Neuronal stem cell (in vitro differentiated cells): ENCODE results near the gene SLAIN1.

Experiments used
- DNase-seq: peaks from one replicate; pipeline ENCODE4 v3.0.0-alpha.2; 2013; ENCODE audit warnings: low spot score
- H2AFZ ChIP-seq: one replicate; pipeline ENCODE4 v1.6.1; 2013; ENCODE audit warnings: mild to moderate bottlenecking, low read length, inconsistent platforms
- H2AK5ac ChIP-seq: 2 replicates; pipeline ENCODE4 v1.6.1; 2013; ENCODE audit warnings: low read depth, mild to moderate bottlenecking, inconsistent platforms, low read length, moderate library complexity, mixed read lengths
- H2BK120ac ChIP-seq: 2 replicates; pipeline ENCODE4 v1.6.1; 2013; ENCODE audit warnings: low read depth, mild to moderate bottlenecking, inconsistent platforms, low read length, moderate library complexity, mixed read lengths
- H2BK12ac ChIP-seq: one replicate; pipeline ENCODE4 v1.6.1; 2013; ENCODE audit warnings: low read length, inconsistent platforms
- H2BK15ac ChIP-seq: 2 replicates; pipeline ENCODE4 v1.6.1; 2013; ENCODE audit warnings: mild to moderate bottlenecking, low read length, inconsistent platforms, mixed read lengths
- H2BK5ac ChIP-seq: one replicate; pipeline ENCODE4 v1.6.1; 2013; ENCODE audit warnings: inconsistent platforms, mild to moderate bottlenecking, low read length, moderate library complexity
- H3K14ac ChIP-seq: one replicate; pipeline ENCODE4 v1.6.1; 2013; ENCODE audit warnings: low read length, inconsistent platforms
- H3K18ac ChIP-seq: 2 replicates; pipeline ENCODE4 v1.6.1; 2013; ENCODE audit warnings: low read length, inconsistent platforms
- H3K23ac ChIP-seq: 2 replicates; pipeline ENCODE4 v1.6.1; 2013; ENCODE audit warnings: low read depth, mild to moderate bottlenecking, mixed read lengths, low read length, inconsistent platforms; ENCODE audit not compliant: poor library complexity
- H3K27ac ChIP-seq: replicated peaks from 3 replicates; pipeline ENCODE4 v1.5.1; 2013; ENCODE audit warnings: low read length, inconsistent platforms
- H3K27me3 ChIP-seq, 3 experiments: 2 replicates each; pipeline ENCODE4 v1.6.1; 2013; ENCODE audit warnings: low read length in 3 of 3, mild to moderate bottlenecking in 2 of 3, inconsistent platforms in 1 of 3, low read depth in 1 of 3, mixed read lengths in 1 of 3, moderate library complexity in 1 of 3; ENCODE audit not compliant: control insufficient read depth in 3 of 3, insufficient read depth in 3 of 3
- H3K36me3 ChIP-seq, 2 donors: replicated peaks in 1 of 2; 2 replicates each; pipeline ENCODE4 v1.6.1; 2013; ENCODE audit warnings: low read length in 2 of 2; ENCODE audit not compliant: control insufficient read depth in 2 of 2, insufficient read depth in 2 of 2
- H3K4ac ChIP-seq: 2 replicates; pipeline ENCODE4 v1.6.1; 2013; ENCODE audit warnings: inconsistent platforms, mild to moderate bottlenecking, low read length, moderate library complexity
- H3K4me1 ChIP-seq, 2 donors: 1 replicate in 1 of 2; 2 replicates in 1 of 2; pipeline ENCODE4 v1.6.1; 2013; ENCODE audit warnings: low read length in 2 of 2, low read depth in 1 of 2; ENCODE audit not compliant: control insufficient read depth in 2 of 2, insufficient read depth in 1 of 2
- H3K4me2 ChIP-seq: one replicate; pipeline ENCODE4 v1.6.1; 2013; ENCODE audit warnings: mild to moderate bottlenecking, low read length, inconsistent platforms; ENCODE audit not compliant: insufficient read depth, poor library complexity, severe bottlenecking
- H3K4me3 ChIP-seq, 2 donors: 2 replicates each; pipeline ENCODE4 v1.5.1; 2013; ENCODE audit warnings: low read length in 2 of 2, mild to moderate bottlenecking in 2 of 2, inconsistent platforms in 1 of 2, moderate library complexity in 1 of 2
- H3K79me1 ChIP-seq: one replicate; pipeline ENCODE4 v1.6.1; 2013; ENCODE audit warnings: low read depth, mild to moderate bottlenecking, inconsistent platforms, low read length, moderate library complexity
- H3K9ac ChIP-seq: one replicate; pipeline ENCODE4 v1.6.1; 2013; ENCODE audit warnings: mild to moderate bottlenecking, low read depth, low read length, inconsistent platforms; ENCODE audit not compliant: poor library complexity
- H3K9me3 ChIP-seq, 2 donors: replicated peaks in 1 of 2; 2 replicates each; pipeline versions ENCODE3 to v1.6.1; 2013; ENCODE audit warnings: low read length in 2 of 2, mild to moderate bottlenecking in 2 of 2, inconsistent platforms in 1 of 2, low read depth in 1 of 2, mixed read lengths in 1 of 2, moderate library complexity in 1 of 2; ENCODE audit not compliant: control insufficient read depth in 2 of 2, insufficient read depth in 1 of 2
- H4K8ac ChIP-seq: one replicate; pipeline ENCODE4 v1.6.1; 2013; ENCODE audit warnings: low read depth, mild to moderate bottlenecking, inconsistent platforms, low read length, moderate library complexity
- H4K91ac ChIP-seq: one replicate; pipeline ENCODE4 v1.6.1; 2013; ENCODE audit warnings: low read length, low read depth, mild to moderate bottlenecking, inconsistent platforms; ENCODE audit not compliant: poor library complexity
- WGBS, 2 donors: extraction: QIAGEN DNeasy Blood & Tissue Kit; methylation state at CpG; one replicate each; pipeline ENCODE4 v1.1.7; 2013; ENCODE audit warnings: missing lambda C conversion rate in 2 of 2, mixed read lengths in 1 of 2; ENCODE audit not compliant: insufficient read length in 2 of 2, insufficient replicate concordance in 1 of 2; ENCODE audit errors: extremely low coverage in 2 of 2; 5-methylcytosine and 5-hydroxymethylcytosine counted together

Gene SLAIN1

GRCh38 chr13:77714119-77714755 lies 16.8 kb downstream of the SLAIN1 start:
- no peak overlapping the region for H2BK15ac ChIP-seq
- no peak overlapping the region for H2BK120ac ChIP-seq
- no peak overlapping the region for H3K9ac ChIP-seq
- H3K36me3 ChIP-seq, result peaks cover under 1% of the 10 kb centered on the region in 2 donors
- H2BK5ac ChIP-seq, result no peak overlapping the region
- H3K9me3 ChIP-seq, result peaks cover 2 to 17% of the 10 kb centered on the region in 2 donors
- WGBS, 2 donors, result no CpG with 5 or more reads among the region's 3 CpGs
- H3K23ac ChIP-seq, result no peak overlapping the region
- H4K8ac ChIP-seq, result no peak overlapping the region
- no peaks in the 10 kb centered on the region for H3K4me1 ChIP-seq
- no peak overlapping the region for H3K14ac ChIP-seq
- no peak overlapping the region for H3K4me2 ChIP-seq
- H3K4ac ChIP-seq, result no peak overlapping the region
- no peak for DNase-seq
- H3K79me1 ChIP-seq, result peaks cover 3% of the 10 kb centered on the region
- no peak overlapping the region for H3K27ac ChIP-seq
- H3K18ac ChIP-seq, result no peak overlapping the region
- no peak overlapping the region for H2AFZ ChIP-seq
- H4K91ac ChIP-seq, result no peak overlapping the region
- H3K27me3 ChIP-seq, result no peaks in the 10 kb centered on the region
- no peak overlapping the region for H2AK5ac ChIP-seq
- H2BK12ac ChIP-seq, result no peak overlapping the region
- H3K4me3 ChIP-seq, result no peak overlapping the region

- Histone ChIP-seq H3K27ac (no peak overlapping the region), H2AFZ (no peak overlapping the region), H3K23ac (no peak overlapping the region), H3K14ac (no peak overlapping the region), H3K79me1 (peaks cover 3% of the 10 kb centered on the region), H3K4me3 (no peak overlapping the region), H2BK120ac (no peak overlapping the region), H4K91ac (no peak overlapping the region), H2BK12ac (no peak overlapping the region), H2BK5ac (no peak overlapping the region), H3K4me2 (no peak overlapping the region), H3K4me1 (no peaks in the 10 kb centered on the region), H3K27me3 (no peaks in the 10 kb centered on the region), H2AK5ac (no peak overlapping the region), H2BK15ac (no peak overlapping the region), H3K9ac (no peak overlapping the region), H4K8ac (no peak overlapping the region), H3K4ac (no peak overlapping the region), H3K36me3 (peaks cover 2 to 11% of the 10 kb centered on the region in 2 donors), H3K9me3 (peaks cover 2 to 10% of the 10 kb centered on the region in 2 donors), H3K18ac (no peak overlapping the region)
- WGBS, 2 donors, result no CpG with 5 or more reads among the region's 1 CpG
- no peak for DNase-seq
Observed at GRCh38 chr13:77715233-77715891, 17.9 kb downstream of the SLAIN1 start.

GRCh38 chr13:77716692-77717091 lies 19.2 kb downstream of the SLAIN1 start:
- Histone ChIP-seq H3K9ac (no peak overlapping the region), H3K36me3 (peaks cover 3 to 24% of the 10 kb centered on the region in 2 donors), H4K91ac (no peak overlapping the region), H2BK12ac (no peak overlapping the region), H3K4ac (no peak overlapping the region), H3K27me3 (no peaks in the 10 kb centered on the region), H2BK5ac (no peak overlapping the region), H3K4me1 (peaks cover 0 to 3% of the 10 kb centered on the region in 2 donors), H3K9me3 (peaks cover 2 to 4% of the 10 kb centered on the region in 2 donors), H3K27ac (no peak overlapping the region), H3K4me3 (no peak overlapping the region), H4K8ac (no peak overlapping the region), H3K14ac (no peak overlapping the region), H3K23ac (no peak overlapping the region), H2AK5ac (no peak overlapping the region), H3K79me1 (peaks cover 3% of the 10 kb centered on the region), H3K4me2 (no peak overlapping the region), H3K18ac (no peak overlapping the region), H2BK120ac (no peak overlapping the region), H2AFZ (no peak overlapping the region), H2BK15ac (no peak overlapping the region)
- no peak for DNase-seq
- no CpG with 5 or more reads among the region's 2 CpGs for WGBS, 2 donors

GRCh38 chr13:77717508-77717907 lies 20.0 kb downstream of the SLAIN1 start:
- H4K8ac ChIP-seq, result no peak overlapping the region
- peaks cover 0 to 3% of the 10 kb centered on the region in 2 donors for H3K4me1 ChIP-seq
- H3K27me3 ChIP-seq, result no peaks in the 10 kb centered on the region
- no peak overlapping the region for H2AFZ ChIP-seq
- no peak overlapping the region for H3K4me2 ChIP-seq
- WGBS, 2 donors, result no CpG with 5 or more reads among the region's 4 CpGs
- no peak overlapping the region for H2BK5ac ChIP-seq
- H3K4ac ChIP-seq, result no peak overlapping the region
- no peak overlapping the region for H3K9ac ChIP-seq
- H2AK5ac ChIP-seq, result no peak overlapping the region
- H3K79me1 ChIP-seq, result peaks cover 3% of the 10 kb centered on the region
- H3K23ac ChIP-seq, result no peak overlapping the region
- H3K18ac ChIP-seq, result no peak overlapping the region
- H3K27ac ChIP-seq, result no peak overlapping the region
- H3K4me3 ChIP-seq, result no peak overlapping the region
- no peak overlapping the region for H2BK15ac ChIP-seq
- H3K14ac ChIP-seq, result no peak overlapping the region
- no peak overlapping the region for H2BK12ac ChIP-seq
- peaks cover 3 to 32% of the 10 kb centered on the region in 2 donors for H3K36me3 ChIP-seq
- H3K9me3 ChIP-seq, result peaks cover 2 to 3% of the 10 kb centered on the region in 2 donors
- H4K91ac ChIP-seq, result no peak overlapping the region
- no peak for DNase-seq
- no peak overlapping the region for H2BK120ac ChIP-seq
